ENCODE data around the gene KLK14.

The KLK14 gene

DNA sequence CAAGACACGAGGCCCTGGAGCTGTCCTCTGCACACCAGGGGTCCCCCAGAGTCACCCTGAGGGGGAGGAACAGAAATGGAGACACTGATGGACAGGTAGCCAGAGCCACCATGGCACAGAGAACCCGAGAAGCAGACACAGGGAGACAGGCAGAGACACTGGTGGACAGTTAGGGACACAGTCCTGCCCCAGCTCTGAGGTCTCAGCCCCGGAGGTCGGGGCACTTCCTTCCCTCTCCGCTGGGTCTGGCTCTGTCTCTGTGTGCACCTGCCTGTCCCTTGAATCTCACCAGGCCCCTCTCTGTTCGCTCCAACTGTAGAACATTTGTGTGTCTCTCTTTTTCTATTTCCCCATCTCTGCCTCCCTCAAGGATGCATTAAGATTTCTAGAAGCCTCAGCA, 4.6 kb downstream of the KLK14 start:
- H3K4me3 ChIP-seq (ENCODE audit: low read depth, low read length), result no peak overlapping the region
- CTCF ChIA-PET, result interaction anchor here (0.5 kb wide), 1 partner anchor 16 kb away, joined by 3 read pairs; no protein-coding TSS in a partner anchor

DNA sequence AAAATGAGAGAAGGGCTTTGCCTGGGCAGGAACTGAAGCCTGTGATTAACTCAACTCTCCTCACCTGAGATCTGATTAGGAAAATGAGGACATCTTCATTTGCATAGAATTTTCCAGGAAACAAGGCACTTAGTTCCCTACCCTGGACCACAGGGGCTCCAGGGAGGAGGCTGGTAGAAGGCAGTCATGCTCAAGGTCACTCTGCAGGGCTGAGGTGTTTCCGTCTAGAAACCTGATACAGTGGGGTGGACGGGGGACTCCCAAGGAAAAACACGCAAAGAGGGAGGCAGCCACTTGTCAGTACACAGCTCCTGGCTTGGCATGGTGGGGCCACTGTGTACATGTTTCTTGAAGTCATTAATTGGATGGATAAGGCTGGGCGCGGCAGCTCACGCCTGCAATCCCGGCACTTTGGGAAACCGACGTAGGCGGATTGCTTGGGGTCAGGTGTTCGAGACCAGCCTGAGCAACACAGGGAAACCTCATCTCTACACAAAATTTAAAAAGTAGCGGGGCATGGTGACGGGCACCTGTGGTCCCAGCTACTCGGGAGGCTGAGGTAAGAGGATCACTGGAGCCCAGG, 6.0 kb downstream of the KLK14 start:
- POLR2A ChIA-PET, result no interaction called here
- CTCF ChIA-PET, result no interaction called here
- no peak for TF ChIP-seq ZNF394 (tag by site-specific recombination; IDR thresholded peaks at IDR 0.05; ENCODE audit: borderline replicate concordance)
- TF ChIP-seq, protein P1, sequence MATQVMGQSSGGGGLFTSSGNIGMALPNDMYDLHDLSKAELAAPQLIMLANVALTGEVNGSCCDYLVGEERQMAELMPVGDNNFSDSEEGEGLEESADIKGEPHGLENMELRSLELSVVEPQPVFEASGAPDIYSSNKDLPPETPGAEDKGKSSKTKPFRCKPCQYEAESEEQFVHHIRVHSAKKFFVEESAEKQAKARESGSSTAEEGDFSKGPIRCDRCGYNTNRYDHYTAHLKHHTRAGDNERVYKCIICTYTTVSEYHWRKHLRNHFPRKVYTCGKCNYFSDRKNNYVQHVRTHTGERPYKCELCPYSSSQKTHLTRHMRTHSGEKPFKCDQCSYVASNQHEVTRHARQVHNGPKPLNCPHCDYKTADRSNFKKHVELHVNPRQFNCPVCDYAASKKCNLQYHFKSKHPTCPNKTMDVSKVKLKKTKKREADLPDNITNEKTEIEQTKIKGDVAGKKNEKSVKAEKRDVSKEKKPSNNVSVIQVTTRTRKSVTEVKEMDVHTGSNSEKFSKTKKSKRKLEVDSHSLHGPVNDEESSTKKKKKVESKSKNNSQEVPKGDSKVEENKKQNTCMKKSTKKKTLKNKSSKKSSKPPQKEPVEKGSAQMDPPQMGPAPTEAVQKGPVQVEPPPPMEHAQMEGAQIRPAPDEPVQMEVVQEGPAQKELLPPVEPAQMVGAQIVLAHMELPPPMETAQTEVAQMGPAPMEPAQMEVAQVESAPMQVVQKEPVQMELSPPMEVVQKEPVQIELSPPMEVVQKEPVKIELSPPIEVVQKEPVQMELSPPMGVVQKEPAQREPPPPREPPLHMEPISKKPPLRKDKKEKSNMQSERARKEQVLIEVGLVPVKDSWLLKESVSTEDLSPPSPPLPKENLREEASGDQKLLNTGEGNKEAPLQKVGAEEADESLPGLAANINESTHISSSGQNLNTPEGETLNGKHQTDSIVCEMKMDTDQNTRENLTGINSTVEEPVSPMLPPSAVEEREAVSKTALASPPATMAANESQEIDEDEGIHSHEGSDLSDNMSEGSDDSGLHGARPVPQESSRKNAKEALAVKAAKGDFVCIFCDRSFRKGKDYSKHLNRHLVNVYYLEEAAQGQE (tag by site-specific recombination; IDR thresholded peaks at IDR 0.05), result no peak
- TF ChIP-seq ZNF10 (tag by site-specific recombination; IDR thresholded peaks at IDR 0.05), result no peak
- TF ChIP-seq ZBTB1 (tag by site-specific recombination; IDR thresholded peaks at IDR 0.05), result no peak
- no peak for TF ChIP-seq ZNF350 (tag by site-specific recombination; IDR thresholded peaks at IDR 0.05)
- TF ChIP-seq GFI1B (tag by site-specific recombination; IDR thresholded peaks at IDR 0.05), result no peak
- TF ChIP-seq, protein P2, sequence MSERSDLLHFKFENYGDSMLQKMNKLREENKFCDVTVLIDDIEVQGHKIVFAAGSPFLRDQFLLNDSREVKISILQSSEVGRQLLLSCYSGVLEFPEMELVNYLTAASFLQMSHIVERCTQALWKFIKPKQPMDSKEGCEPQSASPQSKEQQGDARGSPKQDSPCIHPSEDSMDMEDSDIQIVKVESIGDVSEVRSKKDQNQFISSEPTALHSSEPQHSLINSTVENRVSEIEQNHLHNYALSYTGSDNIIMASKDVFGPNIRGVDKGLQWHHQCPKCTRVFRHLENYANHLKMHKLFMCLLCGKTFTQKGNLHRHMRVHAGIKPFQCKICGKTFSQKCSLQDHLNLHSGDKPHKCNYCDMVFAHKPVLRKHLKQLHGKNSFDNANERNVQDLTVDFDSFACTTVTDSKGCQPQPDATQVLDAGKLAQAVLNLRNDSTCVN (tag by site-specific recombination; optimal IDR thresholded peaks at IDR 0.05), result no peak
- TF ChIP-seq ZNF16 (tag by site-specific recombination; IDR thresholded peaks at IDR 0.05; ENCODE audit: low read depth), result no peak
- TF ChIP-seq ZBTB48 (tag by site-specific recombination; IDR thresholded peaks at IDR 0.05), result no peak
- TF ChIP-seq ZNF174 (tag by site-specific recombination; IDR thresholded peaks at IDR 0.05), result no peak
- TF ChIP-seq, protein P3, sequence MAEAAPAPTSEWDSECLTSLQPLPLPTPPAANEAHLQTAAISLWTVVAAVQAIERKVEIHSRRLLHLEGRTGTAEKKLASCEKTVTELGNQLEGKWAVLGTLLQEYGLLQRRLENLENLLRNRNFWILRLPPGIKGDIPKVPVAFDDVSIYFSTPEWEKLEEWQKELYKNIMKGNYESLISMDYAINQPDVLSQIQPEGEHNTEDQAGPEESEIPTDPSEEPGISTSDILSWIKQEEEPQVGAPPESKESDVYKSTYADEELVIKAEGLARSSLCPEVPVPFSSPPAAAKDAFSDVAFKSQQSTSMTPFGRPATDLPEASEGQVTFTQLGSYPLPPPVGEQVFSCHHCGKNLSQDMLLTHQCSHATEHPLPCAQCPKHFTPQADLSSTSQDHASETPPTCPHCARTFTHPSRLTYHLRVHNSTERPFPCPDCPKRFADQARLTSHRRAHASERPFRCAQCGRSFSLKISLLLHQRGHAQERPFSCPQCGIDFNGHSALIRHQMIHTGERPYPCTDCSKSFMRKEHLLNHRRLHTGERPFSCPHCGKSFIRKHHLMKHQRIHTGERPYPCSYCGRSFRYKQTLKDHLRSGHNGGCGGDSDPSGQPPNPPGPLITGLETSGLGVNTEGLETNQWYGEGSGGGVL (tag by site-specific recombination; IDR thresholded peaks at IDR 0.05), result no peak
- TF ChIP-seq SP3 (tag by site-specific recombination; IDR thresholded peaks at IDR 0.05), result no peak
- TF ChIP-seq, protein P4, sequence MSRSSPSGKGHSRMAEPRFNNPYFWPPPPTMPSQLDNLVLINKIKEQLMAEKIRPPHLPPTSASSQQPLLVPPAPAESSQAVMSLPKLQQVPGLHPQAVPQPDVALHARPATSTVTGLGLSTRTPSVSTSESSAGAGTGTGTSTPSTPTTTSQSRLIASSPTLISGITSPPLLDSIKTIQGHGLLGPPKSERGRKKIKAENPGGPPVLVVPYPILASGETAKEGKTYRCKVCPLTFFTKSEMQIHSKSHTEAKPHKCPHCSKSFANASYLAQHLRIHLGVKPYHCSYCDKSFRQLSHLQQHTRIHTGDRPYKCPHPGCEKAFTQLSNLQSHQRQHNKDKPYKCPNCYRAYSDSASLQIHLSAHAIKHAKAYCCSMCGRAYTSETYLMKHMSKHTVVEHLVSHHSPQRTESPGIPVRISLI (tag by site-specific recombination; IDR thresholded peaks at IDR 0.05), result no peak
- TF ChIP-seq ZNF138 (tag by site-specific recombination; IDR thresholded peaks at IDR 0.05; ENCODE audit: borderline replicate concordance), result no peak
- TF ChIP-seq, protein P5, sequence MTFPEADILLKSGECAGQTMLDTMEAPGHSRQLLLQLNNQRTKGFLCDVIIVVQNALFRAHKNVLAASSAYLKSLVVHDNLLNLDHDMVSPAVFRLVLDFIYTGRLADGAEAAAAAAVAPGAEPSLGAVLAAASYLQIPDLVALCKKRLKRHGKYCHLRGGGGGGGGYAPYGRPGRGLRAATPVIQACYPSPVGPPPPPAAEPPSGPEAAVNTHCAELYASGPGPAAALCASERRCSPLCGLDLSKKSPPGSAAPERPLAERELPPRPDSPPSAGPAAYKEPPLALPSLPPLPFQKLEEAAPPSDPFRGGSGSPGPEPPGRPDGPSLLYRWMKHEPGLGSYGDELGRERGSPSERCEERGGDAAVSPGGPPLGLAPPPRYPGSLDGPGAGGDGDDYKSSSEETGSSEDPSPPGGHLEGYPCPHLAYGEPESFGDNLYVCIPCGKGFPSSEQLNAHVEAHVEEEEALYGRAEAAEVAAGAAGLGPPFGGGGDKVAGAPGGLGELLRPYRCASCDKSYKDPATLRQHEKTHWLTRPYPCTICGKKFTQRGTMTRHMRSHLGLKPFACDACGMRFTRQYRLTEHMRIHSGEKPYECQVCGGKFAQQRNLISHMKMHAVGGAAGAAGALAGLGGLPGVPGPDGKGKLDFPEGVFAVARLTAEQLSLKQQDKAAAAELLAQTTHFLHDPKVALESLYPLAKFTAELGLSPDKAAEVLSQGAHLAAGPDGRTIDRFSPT (tag by site-specific recombination; IDR thresholded peaks at IDR 0.05), result no peak
- no peak for TF ChIP-seq ZNF596 (tag by site-specific recombination; IDR thresholded peaks at IDR 0.05)
- no peak for TF ChIP-seq OSR2 (tag by site-specific recombination; IDR thresholded peaks at IDR 0.05)
- TF ChIP-seq ZNF529 (tag by site-specific recombination; IDR thresholded peaks at IDR 0.05; ENCODE audit: insufficient replicate concordance), result no peak

More for the DNA sequence above, 4.6 kb downstream of the KLK14 start:
- POLR2A ChIA-PET, result no interaction called here
- H3K27ac ChIP-seq (ENCODE audit: extremely low read depth, low read depth, low read length), result no peak overlapping the region
- no peaks in the 10 kb centered on the region for H3K36me3 ChIP-seq (ENCODE audit: control insufficient read depth in 2 of 2, insufficient read depth in 1 of 2, low read length in 2 of 2)
- TF ChIP-seq ZFP37 (tag by site-specific recombination; IDR thresholded peaks at IDR 0.05) (no peak), ZNF132 (tag by site-specific recombination; IDR thresholded peaks at IDR 0.05; ENCODE audit: borderline replicate concordance) (no peak), ZNF174 (tag by site-specific recombination; IDR thresholded peaks at IDR 0.05) (no peak), REPIN1 (tag by site-specific recombination; IDR thresholded peaks at IDR 0.05; ENCODE audit: low read depth) (no peak), ZBTB17 (tag by site-specific recombination; IDR thresholded peaks at IDR 0.05) (no peak), SP2 (tag by site-specific recombination; IDR thresholded peaks at IDR 0.05) (no peak), ZNF837 (tag by site-specific recombination; IDR thresholded peaks at IDR 0.05) (no peak), SCRT2 (tag by site-specific recombination; IDR thresholded peaks at IDR 0.05) (no peak), ZNF514 (tag by site-specific recombination; IDR thresholded peaks at IDR 0.05) (no peak), ZNF670 (tag by site-specific recombination; IDR thresholded peaks at IDR 0.05; ENCODE audit: low read depth) (no peak), ZNF843 (tag by site-specific recombination; IDR thresholded peaks at IDR 0.05) (no peak), ZNF521 (tag by site-specific recombination; IDR thresholded peaks at IDR 0.05) (no peak)
- no peaks in the 10 kb centered on the region for H3K4me1 ChIP-seq (ENCODE audit: control insufficient read depth, insufficient read depth, low read length)
- H3K9me3 ChIP-seq (ENCODE audit: control insufficient read depth, insufficient read depth, low read depth, low read length), result no peaks in the 10 kb centered on the region; the same call in 1 of the 2 replicates

More for the DNA sequence above, 6.0 kb downstream of the KLK14 start:
- no peaks in the 10 kb centered on the region for H3K36me3 ChIP-seq (ENCODE audit: control insufficient read depth in 2 of 2, insufficient read depth in 1 of 2, low read length in 2 of 2)
- no peaks in the 10 kb centered on the region for H3K4me1 ChIP-seq (ENCODE audit: control insufficient read depth, insufficient read depth, low read length)
- no peak overlapping the region for H3K4me3 ChIP-seq (ENCODE audit: low read depth, low read length)
- H3K9me3 ChIP-seq (ENCODE audit: control insufficient read depth, insufficient read depth, low read depth, low read length), result no peaks in the 10 kb centered on the region; the same call in 1 of the 2 replicates
- H3K27ac ChIP-seq (ENCODE audit: extremely low read depth, low read depth, low read length), result no peak overlapping the region

Measured in HEK293 (cell line).